GM23248 (cell line): ENCODE measurements around the gene STEEP1.

Experiments used
- EZH2 ChIP-seq: fragments of 200-600 bp; sonication (generic); IDR thresholded peaks from 2 replicates; pipeline ENCODE4 v1.6.1; 2018; ENCODE audit warnings: antibody characterized with exemption, mild to moderate bottlenecking; ENCODE audit not compliant: insufficient read depth, poor library complexity, severe bottlenecking
- EZH2phosphoT487 ChIP-seq: fragments of 200-600 bp; sonication (generic); IDR thresholded peaks from 2 replicates; pipeline ENCODE4 v1.6.1; 2018; ENCODE audit warnings: antibody characterized with exemption, moderate library complexity, mild to moderate bottlenecking, low read depth; ENCODE audit not compliant: insufficient read depth

DNA sequence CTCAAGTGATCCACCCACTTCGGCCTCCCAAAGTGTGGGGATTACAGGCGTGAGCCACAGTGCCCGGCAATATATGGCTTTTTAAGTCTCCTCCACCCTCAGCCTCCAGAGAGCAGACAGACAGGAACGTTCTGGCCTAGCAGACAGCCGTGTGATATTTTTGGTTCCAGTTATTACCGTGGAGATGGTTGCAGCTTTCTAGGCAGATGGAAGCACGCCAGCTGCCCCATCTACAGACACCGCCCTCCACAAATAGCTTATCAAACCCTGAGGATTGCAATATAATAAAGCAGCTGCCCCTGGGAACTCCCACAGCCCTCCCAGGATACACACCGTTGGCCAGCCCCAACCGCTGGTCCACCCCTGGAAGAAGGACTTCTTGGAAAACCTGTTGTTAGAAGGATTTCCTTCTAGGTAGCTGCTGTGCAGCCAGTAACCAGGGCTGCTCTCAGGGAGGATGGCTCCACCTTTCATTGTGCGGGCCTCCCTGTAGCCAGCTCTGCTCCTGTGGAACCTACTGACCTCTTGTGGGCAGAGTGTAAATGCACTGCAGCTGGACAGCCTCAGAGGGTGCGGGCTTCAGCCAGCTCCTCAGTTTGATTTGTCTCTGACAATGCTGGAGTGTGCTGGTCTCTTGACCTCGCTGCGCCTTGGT is 52.9 kb downstream of the STEEP1 start:
- TF ChIP-seq EZH2 (no peak), EZH2phosphoT487 (no peak)
